HepG2 (cell line): ENCODE measurements around the gene PID1. TPM values are rescaled to one million over a fixed set of nuclear protein-coding genes. Genes with fewer than 3 reads are reported as not detected.

Source experiments
- ATAC-seq: fragments of 200-7000 bp; cut with Tn5 transposase; 3 replicates; pipeline ENCODE4 v1.9.1; 2020; ENCODE audit warnings: mild to moderate bottlenecking, moderate library complexity
- BruUV-seq: library from RNA; stranded (reverse); fragments of 400-500 nt; replicated peaks from 2 replicates; lab custom pipeline; 2021; lab: Mats Ljungman, UMichigan
- CTCF ChIA-PET: fragments of 300-600 bp; formaldehyde crosslinking; extraction: SDS; loops from one replicate; lab custom pipeline; 2021; ENCODE audit warnings: low total read pairs, inconsistent platforms, low intra/inter-chr PET ratio; lab: Yijun Ruan, JAX
- POLR2A ChIA-PET: fragments of 350-600 bp; sonication (Branson Sonifier 250); formaldehyde crosslinking; loops from one replicate; lab custom pipeline; 2020; ENCODE audit warnings: antibody characterized with exemption, inconsistent platforms; lab: Yijun Ruan, JAX
- DNase-seq: peaks from one replicate; pipeline ENCODE4 v3.0.0-alpha.2; 2015; ENCODE audit warnings: low spot score
- FAIRE-seq: peaks from 3 replicates; lab custom pipeline; 2011; peaks lifted over from hg19 to GRCh38; lab: Jason Lieb, UNC
- H2AFZ ChIP-seq: one replicate; pipeline ENCODE4 v1.6.1; 2011; ENCODE audit warnings: low read length, inconsistent platforms
- H3K27ac ChIP-seq: fragments of 300-600 bp; 3 replicates; pipeline ENCODE4 v1.8.0; 2011; ENCODE audit warnings: mixed run types, mild to moderate bottlenecking, mixed read lengths, low read length, inconsistent platforms; ENCODE audit not compliant: insufficient read depth; ENCODE audit errors: extremely low read length
- H3K27me3 ChIP-seq, 2 experiments: fragments of 200-600 bp in 1 of 2; 2 replicates in 1 of 2; 3 replicates in 1 of 2; pipeline versions ENCODE4 v1.6.0 to v1.8.0; 2011; ENCODE audit warnings: low read length in 2 of 2, mild to moderate bottlenecking in 2 of 2, moderate library complexity in 2 of 2, inconsistent platforms in 1 of 2; ENCODE audit not compliant: insufficient read depth in 2 of 2, control insufficient read depth in 1 of 2
- H3K36me3 ChIP-seq, 2 experiments: fragments of 200-600 bp in 1 of 2; replicated peaks in 1 of 2; 2 replicates in 1 of 2; 3 replicates in 1 of 2; pipeline versions ENCODE4 v1.5.1 to v1.8.0; 2011; ENCODE audit warnings: low read length in 2 of 2, inconsistent platforms in 1 of 2; ENCODE audit not compliant: insufficient read depth in 2 of 2, control insufficient read depth in 1 of 2
- H3K4me1 ChIP-seq: 2 replicates; pipeline ENCODE4 v1.5.1; 2012; ENCODE audit warnings: low read length, inconsistent platforms; ENCODE audit not compliant: insufficient read depth
- H3K4me2 ChIP-seq: 2 replicates; pipeline ENCODE4 v1.6.0; 2011; ENCODE audit warnings: low read depth, low read length, inconsistent platforms
- H3K4me3 ChIP-seq, 3 experiments: fragments of 200-600 bp in 1 of 3; sonication (generic), shearing (Covaris generic) in 1 of 3; replicated peaks in 1 of 3; 2 replicates each; pipeline ENCODE4 v1.5.1; 2011 to 2016; ENCODE audit warnings: low read length in 3 of 3, inconsistent platforms in 2 of 3, low read depth in 2 of 3, mild to moderate bottlenecking in 2 of 3, control low read depth in 1 of 3, mixed read lengths in 1 of 3; ENCODE audit not compliant: insufficient read depth in 1 of 3
- H3K79me2 ChIP-seq: one replicate; pipeline ENCODE4 v1.6.1; 2011; ENCODE audit warnings: low read length, inconsistent platforms; ENCODE audit not compliant: insufficient read depth
- H3K9ac ChIP-seq: 2 replicates; pipeline ENCODE4 v1.6.0; 2011; ENCODE audit warnings: mild to moderate bottlenecking, low read depth, low read length, inconsistent platforms; ENCODE audit not compliant: insufficient read depth
- H3K9me3 ChIP-seq: 2 replicates; pipeline ENCODE4 v1.5.1; 2012; ENCODE audit warnings: mild to moderate bottlenecking, low read length
- H4K20me1 ChIP-seq: 2 replicates; pipeline ENCODE4 v1.6.0; 2011; ENCODE audit warnings: inconsistent platforms, mild to moderate bottlenecking, low read length, moderate library complexity; ENCODE audit not compliant: insufficient read depth
- ATRX ChIP-seq: sonication (generic); formaldehyde crosslinking; IDR thresholded peaks from 2 replicates; pipeline ENCODE4 v1.4.0; 2020; ENCODE audit warnings: missing genetic modification reagents, borderline replicate concordance
- BORCS8-MEF2B ChIP-seq: sonication (generic); formaldehyde crosslinking; IDR thresholded peaks from 2 replicates; pipeline ENCODE4 v1.8.0; 2022; ENCODE audit warnings: mild to moderate bottlenecking, missing genetic modification reagents
- DR1 ChIP-seq: sonication (generic); formaldehyde crosslinking; IDR thresholded peaks from 2 replicates; pipeline ENCODE4 v1.8.0; 2021; ENCODE audit warnings: mild to moderate bottlenecking, missing genetic modification reagents, inconsistent platforms
- MAFF ChIP-seq: IDR thresholded peaks from 2 replicates; pipeline ENCODE4 v1.6.1; 2011; ENCODE audit warnings: low read depth, low read length, improper control_type of control experiment
- MLLT10 ChIP-seq: sonication (generic); formaldehyde crosslinking; IDR thresholded peaks from 2 replicates; pipeline ENCODE4 v1.4.0; 2020; ENCODE audit warnings: missing genetic modification reagents
- MYPOP ChIP-seq: sonication (generic); formaldehyde crosslinking; IDR thresholded peaks from 2 replicates; pipeline ENCODE4 v1.8.1; 2023; ENCODE audit warnings: mild to moderate bottlenecking, moderate library complexity, missing genetic modification reagents
- NFKBIZ ChIP-seq: IDR thresholded peaks from 2 replicates; pipeline ENCODE4 v1.6.1; 2018; ENCODE audit warnings: missing genetic modification reagents, missing compliant biosample characterization
- RBFOX2 ChIP-seq: fragments of 200-400 bp; formaldehyde crosslinking; IDR thresholded peaks from 2 replicates; pipeline ENCODE4 v1.6.1; 2017; ENCODE audit warnings: low read depth, mild to moderate bottlenecking, low read length
- SIX1 ChIP-seq: sonication (generic); formaldehyde crosslinking; IDR thresholded peaks from 2 replicates; pipeline ENCODE4 v1.4.0; 2020; ENCODE audit warnings: missing genetic modification reagents, borderline replicate concordance
- TAF1 ChIP-seq: sonication (generic); formaldehyde crosslinking; IDR thresholded peaks from 2 replicates; pipeline ENCODE4 v1.4.0; 2020; ENCODE audit warnings: missing genetic modification reagents
- ZNF331 ChIP-seq: sonication (generic); formaldehyde crosslinking; IDR thresholded peaks from 2 replicates; pipeline ENCODE4 v1.4.0; 2020; ENCODE audit warnings: missing genetic modification reagents
- ZNF841 ChIP-seq: sonication (generic); formaldehyde crosslinking; IDR thresholded peaks from 2 replicates; pipeline ENCODE4 v1.8.1; 2023; ENCODE audit warnings: missing genetic modification reagents, borderline replicate concordance
- ZNF883 ChIP-seq: sonication (generic); formaldehyde crosslinking; IDR thresholded peaks from 2 replicates; pipeline ENCODE4 v1.5.1; 2020; ENCODE audit warnings: mild to moderate bottlenecking, missing genetic modification reagents; ENCODE audit errors: not compliant biosample characterization
- WGBS: methylation state at CpG from one replicate; pipeline ENCODE4 v1.1.6; 2017; ENCODE audit warnings: low lambda C conversion rate; 5-methylcytosine and 5-hydroxymethylcytosine counted together
- in situ Hi-C: cut with HindIII; loops from 2 replicates; pipeline ENCODE4 v1.10.0; 2017; ENCODE audit warnings: low pct_unique_long_range_greater_than_20kb; ENCODE audit not compliant: extremely low pct_ligation_motif_present
- intact Hi-C: fragments of 100-400 bp; cut with micrococcal nuclease; formaldehyde crosslinking; loops from one replicate; pipeline ENCODE4 v1.10.0; 2022; ENCODE audit not compliant: unreplicated experiment
- polyA plus RNA-seq, 8 experiments: library from polyadenylated mRNA; depleted of rRNA in 3 of 8; stranded (reverse) in 7 of 8; unstranded in 1 of 8; fragments of >200 nt; fragmentation: Illumina TruSeq in 4 of 8; extraction: Trizol in 4 of 8; gene quantifications; 2 replicates each; pipeline versions ENCODE4 v1.2.1 to v1.2.3, GENCODE V29; 2011 to 2016; ENCODE audit warnings: low read depth in 4 of 8, missing spikeins in 1 of 8, mixed read lengths in 1 of 8; ENCODE audit not compliant: insufficient read depth in 1 of 8
- total RNA-seq, 5 experiments: library from RNA; depleted of rRNA; stranded (reverse); fragments of >200 nt; fragmentation: Illumina TruSeq; extraction: Trizol; gene quantifications; 2 replicates each; pipeline ENCODE4 v1.2.3, GENCODE V29; 2016; ENCODE audit warnings: low read depth in 1 of 5

The PID1 gene
- total and polyA plus RNA-seq, 2 of the 13 experiments (the other 11 are each of a cell fraction or from before 2014, with no cell fraction given) = 0.15 to 0.18 TPM

GRCh38 chr2:229090225-229090624 is 180.9 kb downstream of the PID1 start (continued):
- TF ChIP-seq DR1 = no peak
- no peak for TF ChIP-seq SIX1

- DNase-seq (no peak), ATAC-seq (no peak), FAIRE-seq (no peak)
- Histone ChIP-seq H3K9me3 (peaks cover 96% of the 10 kb centered on the region), H3K4me1 (no peaks in the 10 kb centered on the region), H4K20me1 (no peaks in the 10 kb centered on the region), H3K27me3 (no peaks in the 10 kb centered on the region), H3K27ac (no peak overlapping the region), H3K36me3 (no peaks in the 10 kb centered on the region), H2AFZ (no peak overlapping the region), H3K4me2 (no peak overlapping the region), H3K9ac (no peak overlapping the region), H3K4me3 (no peak overlapping the region), H3K79me2 (no peaks in the 10 kb centered on the region)
- in situ Hi-C loops (no loop called here), intact Hi-C loops (no loop called here)
- ChIA-PET POLR2A (no interaction called here), CTCF (no interaction called here)
- 74% methylated on average over 3 of the region's 3 CpGs for WGBS
- no TSS peak for BruUV-seq
- TF ChIP-seq BORCS8-MEF2B (CRISPR knock-in tag) (no peak), TAF1 (CRISPR knock-in tag) (no peak), ZNF883 (no peak)
Measured at GRCh38 chr2:229089776-229090175, 181.3 kb downstream of the PID1 start.

- Histone ChIP-seq H3K4me3 (no peak overlapping the region), H3K4me2 (no peak overlapping the region), H4K20me1 (no peaks in the 10 kb centered on the region), H3K9ac (no peak overlapping the region), H3K36me3 (no peaks in the 10 kb centered on the region), H2AFZ (no peak overlapping the region), H3K79me2 (no peaks in the 10 kb centered on the region), H3K27me3 (no peaks in the 10 kb centered on the region), H3K9me3 (peaks cover 96% of the 10 kb centered on the region), H3K27ac (no peak overlapping the region), H3K4me1 (no peaks in the 10 kb centered on the region)
- DNase-seq (no peak), ATAC-seq (no peak), FAIRE-seq (no peak)
- BruUV-seq = no TSS peak
- in situ Hi-C loops (no loop called here), intact Hi-C loops (no loop called here)
- ChIA-PET POLR2A (no interaction called here), CTCF (no interaction called here)
- 41% methylated on average over 7 of the region's 7 CpGs for WGBS
- TF ChIP-seq ATRX (CRISPR knock-in tag) (no peak), NFKBIZ (CRISPR knock-in tag) (no peak), MLLT10 (CRISPR knock-in tag) (no peak), ZNF841 (CRISPR knock-in tag) (no peak), MAFF (no peak), ZNF331 (CRISPR knock-in tag) (no peak), MYPOP (CRISPR knock-in tag) (no peak), RBFOX2 (no peak)
Measured at GRCh38 chr2:229088966-229089700, 182.0 kb downstream of the PID1 start.
